RWPE1 (cell line): ENCODE data around the gene CDC25B.

ENCODE experiments used
- CTCF ChIA-PET: fragments of 350-600 bp; sonication (Branson Sonifier 250); formaldehyde crosslinking; extraction: SDS; loops from one replicate; lab custom pipeline; 2021; lab: Yijun Ruan, JAX
- POLR2A ChIA-PET: fragments of 400-600 bp; formaldehyde crosslinking; extraction: SDS; loops from one replicate; lab custom pipeline; 2020; ENCODE audit warnings: antibody characterized with exemption; ENCODE audit not compliant: low non-redundant PET; lab: Yijun Ruan, JAX
- DNase-seq: peaks from one replicate; pipeline ENCODE4 v3.0.0; 2012; ENCODE audit warnings: low spot score
- H3K27ac ChIP-seq: fragments of 450-650 bp; 2 replicates; pipeline ENCODE4 v1.5.1; 2017
- CTCF ChIP-seq: fragments of 450-650 bp; conservative IDR thresholded peaks from 2 replicates; pipeline ENCODE4 v1.5.1; 2017; ENCODE audit warnings: low read depth, mild to moderate bottlenecking

Gene CDC25B

GRCh38 chr20:3848565-3848964 is 52.5 kb downstream of the CDC25B start:
- DNase-seq, result no peak
- POLR2A ChIA-PET, result interaction anchor here (0.6 kb wide), 1 partner anchor 22 kb away, joined by 6 read pairs; no protein-coding TSS in a partner anchor
- peak overlapping the region; percentile 87 for H3K27ac ChIP-seq
- CTCF ChIA-PET, result no interaction called here
- TF ChIP-seq CTCF, result no peak

GRCh38 chr20:3854462-3854871 is 58.4 kb downstream of the CDC25B start:
- no peak for TF ChIP-seq CTCF
- no peak for DNase-seq
- CTCF ChIA-PET, result interaction anchor here (0.6 to 1.8 kb wide), 12 partner anchors 25 to 232 kb away, joined by 3 to 11 read pairs (median 6); partner anchors contain the start of genes AP5S1 and CENPB
- peak overlapping the region; percentile 61 for H3K27ac ChIP-seq
- POLR2A ChIA-PET, result interaction anchor here (0.7 to 0.8 kb wide), 2 partner anchors 22 to 34 kb away, joined by 6 to 8 read pairs; partner anchors contain the start of gene AP5S1
